HG03175 (cell line): ENCODE data around the gene PTPRH.
"Not testable (repeated sequence)": the region's sequence is repeated elsewhere in the genome, so short reads cannot be mapped to it uniquely, and the experiment has no call there.

Experiments used
- ATAC-seq: cut with Tn5 transposase; IDR thresholded peaks from one replicate; pipeline ENCODE4 v1.9.1; 2021; ENCODE audit warnings: mild to moderate bottlenecking, moderate library complexity; ENCODE audit not compliant: unreplicated experiment

Gene PTPRH

DNA sequence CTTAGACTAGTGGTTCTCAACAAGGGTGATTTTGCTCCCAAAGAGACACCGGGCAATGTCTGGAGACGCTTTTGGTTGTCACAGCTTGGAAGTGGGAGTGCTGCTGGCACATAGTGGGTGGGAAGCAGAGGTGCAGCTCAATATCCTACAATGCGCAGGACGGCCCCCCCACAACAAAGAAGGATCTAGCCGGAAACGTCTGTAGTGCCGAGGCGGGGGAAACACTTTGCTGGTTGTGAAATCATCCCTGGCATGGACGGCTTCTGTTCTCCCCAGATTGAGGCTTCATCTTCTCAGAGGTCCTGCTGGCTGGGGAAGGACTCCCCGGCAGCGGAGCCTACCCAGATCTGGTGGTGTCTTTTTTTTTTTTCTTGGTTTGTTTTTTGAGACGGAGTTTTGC, 15.8 kb downstream of the PTPRH start:
- no peak for ATAC-seq

DNA sequence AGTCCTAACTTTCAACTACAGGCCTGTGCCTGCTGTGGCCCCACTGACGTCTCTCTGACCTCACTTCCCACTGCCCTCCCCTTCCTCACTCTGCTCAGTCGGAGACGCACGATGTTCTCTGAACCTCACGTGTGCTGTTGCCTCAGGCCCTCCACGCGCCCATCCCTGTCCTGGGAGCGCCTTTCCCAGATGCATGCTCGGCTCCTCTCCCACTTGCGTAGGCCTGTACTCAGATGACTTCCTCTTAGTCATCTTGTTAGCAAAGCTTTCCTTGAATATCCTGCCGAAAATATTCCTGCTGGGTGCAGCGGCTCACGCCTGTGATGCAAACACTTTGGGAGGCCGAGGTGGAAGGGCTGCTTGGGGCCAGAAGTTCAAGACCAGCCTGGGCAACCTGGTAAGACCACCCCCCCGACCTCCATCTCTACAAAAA, 19.9 kb downstream of the PTPRH start:
- no peak for ATAC-seq

DNA sequence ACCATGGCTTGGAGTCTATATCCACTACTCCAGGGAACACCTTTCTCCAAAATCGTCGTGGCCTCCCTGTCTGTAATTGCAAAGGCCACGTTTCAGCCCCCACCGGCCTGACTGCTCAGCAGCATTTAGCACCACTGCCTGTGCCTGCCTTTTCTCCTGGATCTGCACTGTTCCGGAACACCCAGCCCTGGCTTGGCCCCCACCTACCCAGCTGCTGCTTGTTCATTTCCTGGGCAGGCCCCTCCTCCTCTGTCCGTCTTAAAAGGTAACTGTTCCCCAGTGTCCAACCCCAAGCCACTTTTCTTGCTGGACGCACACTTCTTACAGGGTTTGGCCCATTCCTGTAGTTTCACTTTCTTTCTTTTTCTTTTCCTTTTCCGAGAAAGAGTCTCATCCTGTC, 20.7 kb downstream of the PTPRH start:
- no peak for ATAC-seq

DNA sequence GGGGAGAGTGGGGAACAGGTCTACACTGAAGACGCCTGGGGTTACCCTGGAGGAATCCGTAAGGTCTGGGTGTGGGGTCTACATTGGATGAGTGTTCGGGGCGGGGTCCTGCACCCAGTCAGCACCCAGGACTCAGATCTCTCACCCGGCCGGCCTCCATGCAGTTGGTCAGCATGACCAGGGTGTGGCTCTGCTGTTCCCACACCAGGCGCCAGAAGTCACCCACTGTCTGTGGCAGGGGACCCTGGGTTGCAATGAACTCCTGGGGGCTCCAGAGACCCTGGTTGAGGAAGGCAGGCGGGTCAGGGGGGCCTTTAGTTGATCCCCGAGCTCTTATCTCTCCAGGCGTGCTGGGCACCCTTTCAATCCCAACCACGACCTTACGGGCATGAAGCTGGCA, 23.2 kb downstream of the PTPRH start:
- ATAC-seq: no peak

DNA sequence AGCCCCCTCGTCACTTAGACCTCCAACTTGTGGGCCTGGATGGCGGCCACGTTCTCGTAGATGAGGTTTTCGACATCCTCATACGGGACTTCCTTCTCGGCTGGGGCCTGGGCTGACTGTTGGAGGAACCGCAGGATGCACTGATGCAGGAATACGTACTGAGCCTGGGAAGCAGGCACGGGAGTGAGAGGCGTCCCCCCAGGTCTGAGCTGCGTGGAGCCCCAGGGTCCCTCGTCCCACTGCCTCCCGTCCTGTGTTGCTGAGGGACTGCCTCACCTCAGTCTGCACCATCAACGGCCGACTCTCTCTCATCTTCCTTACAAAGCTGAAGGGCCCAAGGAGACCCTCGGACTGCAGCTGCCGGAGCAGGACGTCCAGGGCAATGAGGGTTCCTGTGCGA, 27.6 kb downstream of the PTPRH start:
- ATAC-seq: no peak

DNA sequence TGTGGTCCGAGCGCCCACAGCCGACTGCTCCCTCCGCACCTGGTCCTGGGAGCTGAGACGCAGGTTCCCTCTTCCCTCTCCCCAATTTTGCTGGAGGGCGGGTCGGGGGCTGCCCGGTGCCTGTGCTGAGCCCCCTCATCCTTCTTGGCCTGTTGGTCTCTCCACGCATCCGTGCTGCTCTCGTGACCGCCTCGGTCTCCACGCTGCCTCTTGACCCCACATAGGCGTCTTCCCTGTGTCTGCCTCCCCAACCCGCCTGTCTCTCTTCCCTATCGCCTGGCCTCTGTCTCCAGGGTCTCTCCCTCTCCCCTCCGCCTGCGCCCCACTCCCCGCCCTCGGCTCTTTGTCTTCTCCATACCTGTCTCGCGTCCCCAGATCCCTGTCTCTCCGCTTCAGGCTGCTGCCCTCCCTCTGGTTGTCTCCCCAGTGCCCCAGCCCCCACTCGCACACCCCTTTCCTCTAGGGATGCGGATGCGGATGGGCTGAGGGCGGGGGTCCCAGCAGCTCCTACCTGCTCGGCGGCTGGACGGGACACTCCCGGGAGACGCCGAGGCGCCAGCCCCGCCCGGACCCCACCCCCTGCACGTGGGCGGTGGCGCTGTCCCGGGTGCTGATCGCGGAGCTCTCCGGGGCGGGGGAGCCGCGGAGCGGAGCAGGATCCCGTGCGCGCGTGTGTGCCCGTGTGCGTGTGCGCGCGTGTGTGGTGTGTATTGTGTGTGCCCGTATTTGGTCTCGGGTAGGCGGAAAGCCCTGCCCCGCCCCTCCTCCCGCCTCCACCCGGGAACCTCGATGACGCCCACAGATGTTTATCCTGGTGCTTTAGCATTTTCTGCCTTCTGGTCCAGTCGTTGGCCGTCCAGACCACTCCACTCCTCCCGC, 29.5 kb downstream of the PTPRH start, which contains the start of gene SYT5:
TSS of gene SYT5 (minus strand) at position 684 of the 879 bp plus-strand sequence. CDS start 1,248 bp downstream, outside the sequence.
- no peak for ATAC-seq

DNA sequence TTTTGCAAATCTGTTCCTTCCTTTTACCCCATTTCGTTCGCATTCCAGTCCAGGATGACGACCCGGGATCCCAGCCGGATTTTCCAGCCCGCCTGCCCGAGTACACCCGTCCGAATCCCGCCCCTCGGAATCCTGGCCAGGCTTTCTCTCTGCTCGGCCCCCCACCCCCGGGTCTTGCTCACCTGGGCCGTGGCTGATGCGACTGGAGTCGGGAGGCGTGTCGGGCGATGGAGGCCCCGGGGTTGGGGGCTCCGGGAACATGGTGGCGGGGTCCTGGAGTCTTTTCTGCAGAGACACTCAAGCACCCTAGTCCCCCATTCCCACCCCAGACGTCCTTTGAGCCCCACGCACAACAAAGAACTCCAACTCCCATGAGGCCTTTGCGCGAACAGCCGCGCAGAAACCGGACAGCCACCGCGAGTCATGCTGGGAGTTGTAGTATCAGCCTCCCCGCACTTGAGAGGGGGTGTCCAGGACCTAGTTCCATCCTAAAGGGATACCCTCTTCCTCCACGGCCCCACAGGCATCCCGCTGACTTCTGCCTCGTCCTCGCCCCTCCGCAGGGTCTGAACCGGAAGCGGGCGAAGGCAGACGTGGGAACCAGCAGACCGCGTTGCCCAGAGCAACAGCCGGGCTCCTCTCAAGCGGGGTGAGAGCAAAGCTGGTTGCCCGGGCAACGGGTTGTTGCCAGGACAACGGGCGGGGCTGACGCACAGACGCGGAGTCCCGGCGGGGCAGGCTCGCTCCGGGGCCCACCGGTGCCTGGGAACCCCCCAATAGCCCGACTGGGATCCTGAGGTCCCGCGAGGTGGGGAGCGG, 30.3 kb downstream of the PTPRH start:
- peak; percentile 75 for ATAC-seq

DNA sequence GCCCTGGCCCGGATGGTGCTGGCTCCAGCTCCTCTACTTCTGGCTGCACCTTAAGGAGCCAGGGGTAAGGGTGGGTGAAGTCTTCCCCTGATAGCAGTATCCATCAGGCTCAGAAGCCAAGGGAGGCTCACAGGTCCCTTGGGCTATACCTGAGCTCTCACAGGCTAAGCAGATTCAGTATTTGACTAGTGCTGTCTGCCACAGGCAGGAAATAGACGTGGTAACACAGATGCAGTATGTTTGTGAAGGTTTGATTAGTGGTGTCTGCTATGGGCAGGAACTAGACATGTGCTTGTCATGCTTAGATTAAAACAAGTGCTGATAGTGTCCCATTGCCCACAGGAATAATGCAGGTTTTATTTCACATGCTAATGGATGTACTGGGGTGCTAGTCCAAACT, 33.2 kb downstream of the PTPRH start:
- ATAC-seq: no peak

DNA sequence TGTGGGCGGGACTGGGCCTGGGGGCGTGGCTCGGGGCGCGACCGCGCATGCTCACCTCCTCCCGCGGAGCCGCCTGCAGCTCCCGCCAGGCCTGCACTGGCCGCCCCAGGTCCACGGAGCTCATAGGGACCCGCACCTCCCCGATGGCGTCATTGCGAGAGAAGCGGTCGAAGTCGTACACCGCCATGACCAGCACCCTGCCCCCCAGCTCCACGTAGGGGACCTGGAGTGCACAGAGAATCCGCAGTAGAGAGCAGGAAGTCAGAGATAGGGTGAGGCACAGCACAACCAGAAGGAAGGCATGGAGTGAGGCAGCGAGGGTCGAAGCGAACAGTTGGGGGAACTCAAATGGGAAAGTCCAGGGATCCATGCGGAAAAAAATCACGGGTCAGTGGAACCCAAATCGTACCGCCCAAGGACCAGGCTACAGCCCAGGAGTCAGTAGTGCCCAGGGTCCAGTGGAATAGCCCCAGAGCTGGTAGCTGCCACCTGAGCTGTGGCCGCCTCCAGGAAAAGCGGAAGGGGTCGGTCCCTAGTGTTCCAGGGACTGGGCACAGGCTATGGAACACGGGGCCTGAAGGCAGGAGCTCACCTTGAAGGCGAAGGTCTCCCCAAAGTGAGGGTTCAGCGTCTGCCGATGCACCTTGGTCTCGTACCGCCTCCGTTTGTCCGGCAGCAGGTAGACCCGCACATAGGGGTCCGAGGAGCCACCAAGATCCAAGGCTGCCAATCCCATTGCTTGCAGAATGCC, 34.0 kb downstream of the PTPRH start:
- ATAC-seq: no peak

DNA sequence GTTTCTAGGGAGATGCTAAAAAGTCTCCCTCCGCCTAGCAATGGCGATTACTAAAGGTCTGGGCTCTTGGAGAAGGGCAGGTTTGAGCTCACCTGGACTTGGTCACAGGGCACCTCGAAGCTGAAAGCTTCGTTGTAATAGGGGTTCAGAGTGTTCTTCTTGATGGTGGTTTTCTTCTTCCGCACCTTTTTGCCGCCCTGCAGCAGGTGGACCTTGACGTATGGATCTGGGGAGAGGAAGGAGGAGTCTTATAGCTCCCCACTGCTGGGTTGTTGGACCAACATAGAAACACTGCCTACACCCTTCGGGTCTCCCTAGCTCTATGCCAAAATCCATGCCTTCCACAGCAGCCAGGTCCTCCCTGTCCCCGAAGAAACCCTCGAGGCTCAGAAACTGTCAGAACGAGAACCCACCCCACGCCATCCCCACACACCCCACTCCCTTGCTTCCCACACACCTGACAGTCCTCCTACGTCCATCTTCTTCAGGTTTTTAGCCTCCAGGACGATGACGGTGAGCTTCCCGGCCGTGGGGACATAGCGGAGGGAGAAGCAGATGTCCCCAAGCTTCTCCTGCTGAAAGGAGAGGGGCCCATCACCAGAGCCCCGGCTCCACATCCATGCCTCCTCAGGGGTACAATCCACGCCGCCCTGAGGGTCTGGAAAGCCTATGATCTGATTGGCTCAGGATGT, 34.7 kb downstream of the PTPRH start:
- no peak for ATAC-seq

DNA sequence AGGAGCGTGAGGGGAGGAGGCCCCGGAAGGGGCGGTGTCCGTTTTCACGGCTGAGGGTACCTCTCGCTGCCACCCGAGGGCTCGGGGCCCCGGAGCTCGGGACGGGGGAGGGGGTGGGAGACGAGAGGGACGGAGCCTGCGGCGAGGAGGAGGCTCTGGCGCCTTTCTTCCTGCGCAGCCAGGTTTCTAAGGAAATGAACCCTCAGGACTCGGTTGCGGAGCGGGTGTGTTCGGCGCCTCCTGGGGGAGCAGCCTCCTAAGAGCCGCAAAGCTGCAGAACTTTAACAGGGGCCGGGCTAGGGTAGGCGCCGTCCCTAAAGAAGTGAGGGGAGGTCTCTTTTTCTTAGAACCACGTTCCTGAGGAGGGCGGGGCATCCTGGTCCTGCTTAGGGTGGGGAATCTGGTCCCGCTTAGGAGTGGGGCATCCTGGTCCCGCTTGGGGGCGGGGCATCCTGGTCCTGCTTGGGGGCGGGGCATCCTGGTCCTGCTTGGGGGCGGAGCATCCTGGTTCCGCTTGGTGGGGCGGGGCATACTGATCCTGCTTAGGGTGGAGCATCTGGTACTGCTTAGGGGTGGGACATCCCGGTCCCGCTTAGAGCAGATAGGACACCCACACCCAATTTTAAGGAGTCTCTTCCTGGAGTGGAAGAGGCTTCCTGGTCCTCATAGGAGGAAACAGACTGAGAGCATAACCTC, 35.4 kb downstream of the PTPRH start:
- ATAC-seq: no peak

DNA sequence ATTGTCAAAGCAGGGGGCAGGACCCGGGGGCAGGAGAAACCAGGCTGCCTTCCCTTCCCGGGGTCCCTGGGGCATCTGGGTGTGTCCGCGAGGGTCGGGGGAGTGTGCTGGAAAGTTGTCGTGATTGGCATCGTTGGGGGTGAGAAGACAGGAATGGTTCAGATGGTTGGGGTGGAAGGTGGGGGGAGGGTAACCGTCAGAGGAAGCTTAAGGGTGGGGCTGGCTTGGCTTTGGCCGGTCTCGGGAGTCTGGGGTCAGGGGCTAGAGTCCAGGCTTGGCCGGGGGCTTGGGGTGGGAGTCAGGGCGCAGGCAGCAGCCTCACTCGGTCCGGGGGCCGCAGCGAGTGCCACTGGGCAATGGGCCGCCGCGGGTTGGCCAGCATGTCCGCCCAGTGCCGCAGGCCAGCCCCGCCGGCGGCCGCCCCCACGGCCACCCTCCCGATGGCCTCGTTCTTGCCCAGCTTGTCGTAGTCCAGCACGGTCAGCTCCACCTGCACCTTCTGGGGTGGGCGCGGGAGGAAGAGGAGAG, 36.1 kb downstream of the PTPRH start:
- ATAC-seq: no peak

DNA sequence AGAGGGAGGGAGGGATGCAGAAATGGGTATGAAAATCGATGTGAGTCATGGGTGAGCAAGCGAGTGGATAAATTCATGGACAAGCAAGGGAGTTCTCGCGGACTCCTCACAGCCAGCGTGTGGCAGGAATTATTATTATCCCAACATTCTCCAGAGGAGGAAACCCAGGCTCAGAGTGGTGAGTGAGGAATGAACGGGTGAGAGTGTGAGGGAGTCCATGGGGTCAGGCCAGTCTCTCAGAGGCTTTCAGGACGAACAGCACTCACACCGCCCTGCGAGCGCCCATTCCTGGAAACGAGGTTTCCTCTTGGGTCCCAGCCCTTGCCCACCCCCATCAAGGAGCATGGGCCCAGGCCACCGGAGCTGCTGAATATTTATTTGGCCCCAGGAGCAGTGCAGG, 36.6 kb downstream of the PTPRH start:
- no peak for ATAC-seq

DNA sequence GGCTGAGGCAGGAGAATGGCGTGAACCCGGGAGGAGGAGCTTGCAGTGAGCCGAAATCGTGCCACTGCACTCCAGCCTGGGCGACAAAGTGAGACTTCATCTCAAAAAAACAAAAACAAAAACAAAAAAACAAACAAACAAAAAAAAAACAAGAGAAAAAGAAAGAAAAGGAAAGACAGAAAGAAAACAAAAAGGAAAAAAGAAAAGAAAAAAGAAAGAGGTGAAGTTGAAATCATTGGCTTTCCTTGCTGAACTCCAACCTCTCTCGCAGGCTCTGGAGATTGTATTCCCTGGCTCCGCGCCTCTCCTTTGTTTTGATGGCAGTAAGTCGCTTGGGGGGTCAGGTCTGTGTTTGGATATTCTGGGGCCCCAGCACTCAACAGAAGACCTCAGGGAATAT, 37.0 kb downstream of the PTPRH start:
- ATAC-seq: not testable (repeated sequence)

DNA sequence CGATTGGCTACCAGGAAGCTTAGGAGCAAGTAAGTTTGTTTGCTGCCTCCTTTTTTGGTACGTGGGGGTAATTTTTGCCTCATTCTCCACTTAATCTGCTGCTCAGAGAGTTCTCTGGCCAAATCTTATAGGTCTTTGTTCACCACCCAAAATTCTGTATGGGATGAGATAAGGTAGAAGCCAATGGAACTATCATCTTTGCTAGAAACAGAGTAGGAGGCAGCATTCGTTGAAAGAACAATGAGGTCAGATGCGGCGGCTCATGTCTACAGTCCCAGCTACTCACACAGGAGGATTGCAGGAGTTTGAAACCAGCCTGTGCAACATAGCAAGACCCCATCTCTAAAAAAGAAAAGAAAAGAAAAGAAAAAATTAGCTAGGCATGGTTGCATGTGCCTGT, 37.9 kb downstream of the PTPRH start:
- ATAC-seq: no peak

DNA sequence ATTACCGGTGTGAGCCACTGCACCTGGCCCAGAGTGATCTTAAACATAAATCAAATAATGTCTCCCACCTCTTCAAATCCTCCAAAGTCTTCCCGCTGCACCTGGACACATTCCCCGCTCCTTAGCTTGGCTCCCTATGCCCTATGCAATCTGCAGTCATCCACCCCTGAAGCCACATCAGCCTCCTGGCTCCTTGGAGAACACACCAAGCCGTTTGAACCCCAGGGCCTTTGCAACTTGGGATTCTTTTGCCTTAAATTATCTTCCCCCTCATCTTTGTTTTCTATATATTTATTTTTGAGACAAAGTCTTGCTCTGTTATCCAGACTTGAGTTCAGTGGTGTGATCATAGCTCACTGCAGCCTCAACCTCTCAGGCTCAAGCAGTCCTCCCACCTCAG, 40.2 kb downstream of the PTPRH start:
- ATAC-seq: no peak

DNA sequence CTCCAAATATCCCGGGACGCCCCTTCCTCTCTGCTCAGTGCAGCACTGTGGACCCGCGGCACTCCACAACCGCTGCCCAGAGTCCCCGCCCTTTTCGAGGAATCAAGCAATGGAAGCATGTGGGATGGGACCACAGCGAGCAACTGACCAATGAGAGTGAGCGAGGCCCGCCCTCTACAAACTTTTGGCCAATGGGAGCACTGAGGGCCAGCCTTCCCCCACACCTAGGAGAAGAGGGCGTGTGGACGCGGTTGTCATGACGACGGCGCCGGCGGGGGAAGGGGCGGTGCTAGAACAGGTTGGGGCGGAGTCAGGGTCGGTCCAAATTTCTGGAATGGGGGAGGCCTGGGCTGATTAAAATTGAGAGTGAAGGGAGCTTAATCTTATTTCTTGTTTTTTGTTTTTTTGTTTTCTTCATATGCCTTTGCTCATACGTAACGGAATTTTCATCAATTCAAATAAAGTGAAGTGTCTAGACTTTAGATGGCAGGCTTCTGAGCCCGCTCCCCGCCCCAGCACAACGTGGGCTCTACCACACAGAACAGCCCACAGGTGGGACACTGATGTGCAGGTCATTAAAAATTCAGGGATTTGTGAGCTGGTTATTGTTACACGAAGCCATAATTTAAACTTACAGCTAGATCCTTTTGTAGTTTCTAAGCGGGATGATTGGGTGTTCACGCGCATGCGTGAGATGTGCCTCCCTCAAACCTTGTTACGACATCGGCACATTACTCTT, 42.6 kb downstream of the PTPRH start, which contains the start of gene DNAAF3:
TSS of gene DNAAF3 (minus strand) at position 84 of the 739 bp plus-strand sequence. CDS start 200 bp downstream, outside the sequence.
- ATAC-seq: peak; percentile 85

DNA sequence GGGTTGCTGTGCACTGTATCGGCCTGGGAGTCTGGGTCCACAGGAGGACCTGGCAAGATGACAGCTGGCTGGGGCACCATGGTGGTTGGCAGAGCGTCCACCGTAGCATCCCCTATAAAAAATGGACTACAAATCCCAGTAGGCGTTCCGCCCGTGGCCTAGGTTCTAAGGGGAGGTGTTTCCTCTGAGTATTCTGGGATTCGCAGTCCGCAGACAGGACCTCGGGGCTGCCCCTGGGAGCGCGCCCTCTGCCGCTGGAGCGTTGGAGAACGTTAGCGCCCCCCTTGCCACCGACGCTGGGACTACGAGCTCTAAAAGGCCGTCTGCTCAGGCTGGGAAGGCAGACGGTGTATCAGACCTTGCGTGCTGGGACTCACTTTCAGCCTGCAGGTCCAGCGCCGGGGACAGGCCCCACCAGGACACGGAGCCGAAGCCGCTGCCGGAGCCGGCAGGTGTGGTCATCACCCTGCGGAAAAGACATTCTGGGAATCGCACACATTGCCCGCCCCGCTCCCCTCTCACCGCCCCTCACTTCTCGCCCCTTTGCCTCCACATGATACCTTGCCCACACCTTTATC, 43.3 kb downstream of the PTPRH start:
- no peak for ATAC-seq
